ENCODE measurements around the gene MST1. TPM values are rescaled to one million over a fixed set of nuclear protein-coding genes. Genes with fewer than 3 reads are reported as not detected.
"Not testable (repeated sequence)": the region's sequence is repeated elsewhere in the genome, so short reads cannot be mapped to it uniquely, and the experiment has no call there.

The MST1 gene
- total RNA-seq, 6 donors from 2014 or later: 8.9 to 58.7 (median 18.1) TPM

GRCh38 chr3:49700453-49701128 lies 11.3 kb upstream of the MST1 start:
- TF ChIP-seq POLR2A (IDR thresholded peaks at IDR 0.05) (no peak), EP300 (IDR thresholded peaks at IDR 0.05) (no peak), POLR2AphosphoS5 (IDR thresholded peaks at IDR 0.05) (no peak)
- TF ChIP-seq, protein P1, sequence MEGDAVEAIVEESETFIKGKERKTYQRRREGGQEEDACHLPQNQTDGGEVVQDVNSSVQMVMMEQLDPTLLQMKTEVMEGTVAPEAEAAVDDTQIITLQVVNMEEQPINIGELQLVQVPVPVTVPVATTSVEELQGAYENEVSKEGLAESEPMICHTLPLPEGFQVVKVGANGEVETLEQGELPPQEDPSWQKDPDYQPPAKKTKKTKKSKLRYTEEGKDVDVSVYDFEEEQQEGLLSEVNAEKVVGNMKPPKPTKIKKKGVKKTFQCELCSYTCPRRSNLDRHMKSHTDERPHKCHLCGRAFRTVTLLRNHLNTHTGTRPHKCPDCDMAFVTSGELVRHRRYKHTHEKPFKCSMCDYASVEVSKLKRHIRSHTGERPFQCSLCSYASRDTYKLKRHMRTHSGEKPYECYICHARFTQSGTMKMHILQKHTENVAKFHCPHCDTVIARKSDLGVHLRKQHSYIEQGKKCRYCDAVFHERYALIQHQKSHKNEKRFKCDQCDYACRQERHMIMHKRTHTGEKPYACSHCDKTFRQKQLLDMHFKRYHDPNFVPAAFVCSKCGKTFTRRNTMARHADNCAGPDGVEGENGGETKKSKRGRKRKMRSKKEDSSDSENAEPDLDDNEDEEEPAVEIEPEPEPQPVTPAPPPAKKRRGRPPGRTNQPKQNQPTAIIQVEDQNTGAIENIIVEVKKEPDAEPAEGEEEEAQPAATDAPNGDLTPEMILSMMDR (IDR thresholded peaks at IDR 0.05): no peak
- Histone ChIP-seq H3K9me3 (no peaks in the 10 kb centered on the region), H3K27me3 (no peaks in the 10 kb centered on the region), H3K36me3 (peaks cover 2 to 76% (median 57%) of the 10 kb centered on the region in 4 donors), H3K27ac (no peak overlapping the region), H3K4me3 (no peak overlapping the region), H3K4me1 (peaks cover 0 to 12% (median 3%) of the 10 kb centered on the region in 4 donors)
- DNase-seq: peak in 1 of 2 donors; percentile 35
- no peak for ATAC-seq (ENCODE audit: low FRiP score in 2 of 2)
- 88 to 93% methylated on average over 12 to 13 of the region's 13 CpGs for WGBS, 2 donors

DNA sequence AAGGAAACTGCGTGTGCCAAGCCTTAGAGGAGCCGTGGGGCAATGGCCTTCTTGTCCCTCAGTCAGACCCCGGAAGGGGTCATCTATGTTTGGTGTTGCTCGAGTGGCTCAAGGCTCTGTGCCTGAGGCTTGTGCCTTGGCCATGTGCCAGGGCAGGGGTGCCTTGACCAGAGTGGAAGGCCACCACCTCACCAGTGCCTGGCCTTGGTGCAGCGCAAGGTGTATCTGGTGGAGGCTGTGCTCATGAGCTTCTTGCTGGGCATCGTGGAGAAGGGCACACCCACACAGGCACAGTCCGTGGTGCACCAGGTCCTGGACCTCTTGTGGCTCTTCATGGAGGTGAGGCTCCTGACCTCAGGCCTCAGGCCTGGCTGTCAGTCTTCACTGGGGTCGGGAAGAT lies 10.7 kb upstream of the MST1 start:
- peak in 1 of 2 donors; percentile 25 for DNase-seq
- H3K9me3 ChIP-seq: no peaks in the 10 kb centered on the region
- H3K36me3 ChIP-seq: peaks cover 0 to 70% (median 51%) of the 10 kb centered on the region in 4 donors
- no peak for TF ChIP-seq EP300 (IDR thresholded peaks at IDR 0.05)
- TF ChIP-seq, protein P1 (IDR thresholded peaks at IDR 0.05): no peak
- no peak for TF ChIP-seq POLR2AphosphoS5 (IDR thresholded peaks at IDR 0.05)
- no peak for TF ChIP-seq POLR2A (IDR thresholded peaks at IDR 0.05)
- ATAC-seq (ENCODE audit: low FRiP score in 2 of 2): no peak
- no peaks in the 10 kb centered on the region for H3K27me3 ChIP-seq
- WGBS, 2 donors: 88 to 92% methylated on average over 2 to 7 of the region's 8 CpGs
- H3K4me3 ChIP-seq: no peak overlapping the region
- H3K27ac ChIP-seq: no peak overlapping the region
- H3K4me1 ChIP-seq: peaks cover 0 to 12% (median 3%) of the 10 kb centered on the region in 4 donors

DNA sequence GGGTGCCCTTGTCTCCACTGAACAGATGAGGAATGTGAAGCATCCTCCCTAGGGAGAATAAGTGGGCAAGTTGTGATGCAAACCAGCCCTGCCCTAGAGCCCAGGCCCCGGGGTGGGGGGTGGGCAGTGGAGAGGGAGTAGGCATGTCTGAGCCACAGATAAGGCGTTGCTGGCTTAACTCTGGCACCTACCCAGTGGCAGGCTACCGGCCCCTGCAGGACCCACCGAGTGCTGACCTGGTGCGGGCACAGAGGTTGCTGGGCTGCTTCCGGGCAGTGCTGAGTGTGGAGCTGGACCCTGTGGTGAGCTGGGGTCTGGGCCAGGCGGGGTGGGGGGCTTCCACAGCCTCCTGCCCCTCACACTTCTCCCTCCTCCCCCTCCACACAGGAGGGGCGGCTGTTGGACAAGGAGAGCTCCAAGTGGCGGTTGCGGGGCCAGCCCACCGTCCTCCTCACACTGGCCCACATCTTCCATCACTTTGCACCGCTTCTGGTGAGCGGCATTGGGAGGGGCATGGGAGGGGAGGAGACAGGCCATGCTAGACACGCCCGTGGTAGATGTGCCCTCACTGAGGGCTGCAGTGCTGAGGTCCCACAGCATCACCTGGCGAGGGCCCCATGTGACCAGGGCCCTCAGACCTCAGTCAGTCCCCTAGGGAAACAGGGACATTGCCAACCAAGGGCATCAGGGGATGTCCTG lies 10.2 kb upstream of the MST1 start:
- TF ChIP-seq POLR2A (IDR thresholded peaks at IDR 0.05): no peak
- TF ChIP-seq POLR2AphosphoS5 (IDR thresholded peaks at IDR 0.05): no peak
- TF ChIP-seq, protein P1 (IDR thresholded peaks at IDR 0.05): no peak
- TF ChIP-seq EP300 (IDR thresholded peaks at IDR 0.05): no peak
- ATAC-seq (ENCODE audit: low FRiP score in 2 of 2) (no peak), DNase-seq (peak in 1 of 2 donors; percentile 61)
- Histone ChIP-seq H3K9me3 (no peaks in the 10 kb centered on the region), H3K4me3 (no peak overlapping the region), H3K36me3 (peaks cover 0 to 65% (median 46%) of the 10 kb centered on the region in 4 donors), H3K27ac (peak overlapping the region in 1 of 4 donors; percentile 5), H3K27me3 (no peaks in the 10 kb centered on the region), H3K4me1 (peaks cover 0 to 12% (median 3%) of the 10 kb centered on the region in 4 donors)
- WGBS, 2 donors: 86 to 90% methylated on average over 9 to 12 of the region's 16 CpGs

- H3K4me3 ChIP-seq; H3K9me3 ChIP-seq; ATAC-seq (ENCODE audit: low FRiP score in 2 of 2); H3K27ac ChIP-seq; DNase-seq; H3K27me3 ChIP-seq: not testable (repeated sequence)
- Histone ChIP-seq H3K36me3 (peaks cover 0 to 39% (median 30%) of the 10 kb centered on the region in 4 donors), H3K4me1 (peaks cover 6 to 15% (median 9%) of the 10 kb centered on the region in 4 donors)
- WGBS, 2 donors: 92 to 100% methylated on average over 1 to 3 of the region's 4 CpGs
Observed at GRCh38 chr3:49695350-49696015, 6.2 kb upstream of the MST1 start.

- DNase-seq; H3K4me3 ChIP-seq; H3K27ac ChIP-seq; ATAC-seq (ENCODE audit: low FRiP score in 2 of 2); H3K27me3 ChIP-seq; H3K9me3 ChIP-seq: not testable (repeated sequence)
- H3K4me1 ChIP-seq: peaks cover 12 to 22% (median 16%) of the 10 kb centered on the region in 4 donors
- 58 to 61% methylated on average over 5 of the region's 6 CpGs for WGBS, 2 donors
- peaks cover 0 to 29% (median 23%) of the 10 kb centered on the region in 4 donors for H3K36me3 ChIP-seq
Observed at GRCh38 chr3:49694409-49695070, 5.3 kb upstream of the MST1 start.

- not testable (repeated sequence) for H3K4me3 ChIP-seq; H3K27ac ChIP-seq; H3K9me3 ChIP-seq; ATAC-seq (ENCODE audit: low FRiP score in 2 of 2); H3K36me3 ChIP-seq; DNase-seq; H3K27me3 ChIP-seq
- H3K4me1 ChIP-seq: peaks cover 21 to 39% (median 27%) of the 10 kb centered on the region in 4 donors
- 91 to 100% methylated on average over 1 to 3 of the region's 3 CpGs for WGBS, 2 donors
Observed at GRCh38 chr3:49691481-49691880, 2.2 kb upstream of the MST1 start.

DNA sequence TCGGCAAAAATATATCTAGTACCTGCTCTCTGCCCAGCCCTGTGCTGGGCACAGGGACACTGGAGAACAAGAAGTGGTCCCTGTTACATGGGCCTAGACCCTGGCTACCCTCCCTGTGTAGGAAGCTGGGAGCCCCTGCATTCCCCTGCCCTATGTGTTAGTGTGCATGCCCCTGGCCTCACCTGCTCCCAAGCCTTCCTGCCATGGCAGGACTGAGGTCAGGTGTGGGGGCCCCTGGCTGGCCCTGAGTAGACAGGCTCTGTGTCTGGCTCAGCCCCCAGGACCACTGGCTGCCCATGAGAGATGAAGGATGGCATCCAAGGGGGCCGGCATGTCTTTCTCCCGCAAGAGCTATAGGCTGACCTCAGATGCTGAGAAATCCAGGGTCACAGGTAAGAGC lies 1.6 kb upstream of the MST1 start:
- H3K4me3 ChIP-seq; H3K27ac ChIP-seq; DNase-seq; ATAC-seq (ENCODE audit: low FRiP score in 2 of 2); H3K9me3 ChIP-seq; H3K27me3 ChIP-seq; H3K36me3 ChIP-seq: not testable (repeated sequence)
- 92 to 96% methylated on average over 3 of the region's 3 CpGs for WGBS, 2 donors
- peaks cover 24 to 45% (median 29%) of the 10 kb centered on the region in 4 donors for H3K4me1 ChIP-seq

GRCh38 chr3:49689908-49690624 lies 792 bp upstream of the MST1 start:
- H3K36me3 ChIP-seq; DNase-seq; H3K27me3 ChIP-seq; H3K9me3 ChIP-seq; ATAC-seq (ENCODE audit: low FRiP score in 2 of 2): not testable (repeated sequence)
- peak overlapping the region; percentile 72 to 100 (median 95) for H3K4me3 ChIP-seq
- 9 to 15% methylated on average over 14 to 16 of the region's 16 CpGs for WGBS, 2 donors
- peak overlapping the region; percentile 56 to 90 (median 82) for H3K27ac ChIP-seq
- H3K4me1 ChIP-seq: peaks cover 24 to 50% (median 30%) of the 10 kb centered on the region in 4 donors
